Activated naive CD4-positive, alpha-beta T cell treated with anti-CD3 and anti-CD28 coated beads, Interleukin-2, amount 50 U/mL, for 72 hours (primary cell): ENCODE data around the gene ARID2. TPM values are rescaled to one million over a fixed set of nuclear protein-coding genes. Genes with fewer than 3 reads are reported as not detected.
A peak's percentile ranks its signal among the peaks of the same experiment; 100 is the strongest.

Experiments used
- ATAC-seq, 2 donors: fragments of 150-1000 bp; cut with Tn5 transposase; 2 replicates each; pipeline ENCODE4 v1.10.0; 2021; ENCODE audit warnings: mild to moderate bottlenecking in 2 of 2, moderate library complexity in 2 of 2
- DNase-seq, 2 donors: peaks; one replicate each; pipeline ENCODE4 v3.0.0; 2021 to 2022; ENCODE audit warnings: low spot score in 2 of 2
- H3K27ac Mint-ChIP-seq, 2 donors: one replicate each; pipeline ENCODE4 v1.8.0; 2022; ENCODE audit warnings: mild to moderate bottlenecking in 2 of 2, mixed read lengths in 2 of 2
- H3K36me3 Mint-ChIP-seq, 2 donors: one replicate each; pipeline ENCODE4 v1.8.0; 2022; ENCODE audit warnings: mixed read lengths in 2 of 2
- H3K9me3 Mint-ChIP-seq, 2 donors: one replicate each; pipeline ENCODE4 v1.8.0; 2022; ENCODE audit warnings: mixed read lengths in 2 of 2
- total RNA-seq, 2 donors: library from RNA; stranded (reverse); gene quantifications; one replicate each; pipeline ENCODE4 v1.2.3, GENCODE V29; 2022

ARID2 gene, protein sequence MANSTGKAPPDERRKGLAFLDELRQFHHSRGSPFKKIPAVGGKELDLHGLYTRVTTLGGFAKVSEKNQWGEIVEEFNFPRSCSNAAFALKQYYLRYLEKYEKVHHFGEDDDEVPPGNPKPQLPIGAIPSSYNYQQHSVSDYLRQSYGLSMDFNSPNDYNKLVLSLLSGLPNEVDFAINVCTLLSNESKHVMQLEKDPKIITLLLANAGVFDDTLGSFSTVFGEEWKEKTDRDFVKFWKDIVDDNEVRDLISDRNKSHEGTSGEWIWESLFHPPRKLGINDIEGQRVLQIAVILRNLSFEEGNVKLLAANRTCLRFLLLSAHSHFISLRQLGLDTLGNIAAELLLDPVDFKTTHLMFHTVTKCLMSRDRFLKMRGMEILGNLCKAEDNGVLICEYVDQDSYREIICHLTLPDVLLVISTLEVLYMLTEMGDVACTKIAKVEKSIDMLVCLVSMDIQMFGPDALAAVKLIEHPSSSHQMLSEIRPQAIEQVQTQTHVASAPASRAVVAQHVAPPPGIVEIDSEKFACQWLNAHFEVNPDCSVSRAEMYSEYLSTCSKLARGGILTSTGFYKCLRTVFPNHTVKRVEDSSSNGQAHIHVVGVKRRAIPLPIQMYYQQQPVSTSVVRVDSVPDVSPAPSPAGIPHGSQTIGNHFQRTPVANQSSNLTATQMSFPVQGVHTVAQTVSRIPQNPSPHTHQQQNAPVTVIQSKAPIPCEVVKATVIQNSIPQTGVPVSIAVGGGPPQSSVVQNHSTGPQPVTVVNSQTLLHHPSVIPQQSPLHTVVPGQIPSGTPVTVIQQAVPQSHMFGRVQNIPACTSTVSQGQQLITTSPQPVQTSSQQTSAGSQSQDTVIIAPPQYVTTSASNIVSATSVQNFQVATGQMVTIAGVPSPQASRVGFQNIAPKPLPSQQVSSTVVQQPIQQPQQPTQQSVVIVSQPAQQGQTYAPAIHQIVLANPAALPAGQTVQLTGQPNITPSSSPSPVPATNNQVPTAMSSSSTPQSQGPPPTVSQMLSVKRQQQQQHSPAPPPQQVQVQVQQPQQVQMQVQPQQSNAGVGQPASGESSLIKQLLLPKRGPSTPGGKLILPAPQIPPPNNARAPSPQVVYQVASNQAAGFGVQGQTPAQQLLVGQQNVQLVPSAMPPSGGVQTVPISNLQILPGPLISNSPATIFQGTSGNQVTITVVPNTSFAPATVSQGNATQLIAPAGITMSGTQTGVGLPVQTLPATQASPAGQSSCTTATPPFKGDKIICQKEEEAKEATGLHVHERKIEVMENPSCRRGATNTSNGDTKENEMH (N-terminal part only)
- total RNA-seq, result 10 to 100 TPM; 25.7 to 31.5 TPM

- peak; percentile 69 to 78 for DNase-seq
- H3K36me3 Mint-ChIP-seq, result peaks cover 24 to 39% of the 10 kb centered on the region in 2 donors
- no peaks in the 10 kb centered on the region for H3K9me3 Mint-ChIP-seq
- peak within 1 kb of the TSS; percentile 93 to 100 for H3K27ac Mint-ChIP-seq
- ATAC-seq, result peak; percentile 45 to 47
Observed at GRCh38 chr12:45729233-45730083, at the start of gene ARID2. TSS of gene ARID2 (plus strand) at chr12:45729706. CDS start at chr12:45729837, 131 bp downstream.

- Mint-ChIP-seq H3K9me3 (no peaks in the 10 kb centered on the region), H3K27ac (no peak overlapping the region), H3K36me3 (no peaks in the 10 kb centered on the region)
- ATAC-seq, result no peak
- no peak for DNase-seq
Observed at GRCh38 chr12:45680362-45680761, 49.1 kb upstream of the ARID2 start.

- ATAC-seq, result peak; percentile 76 to 90
- Mint-ChIP-seq H3K27ac (no peak overlapping the region), H3K36me3 (no peaks in the 10 kb centered on the region), H3K9me3 (no peaks in the 10 kb centered on the region)
- DNase-seq, result no peak
Observed at GRCh38 chr12:45681465-45681864, 48.0 kb upstream of the ARID2 start.

- ATAC-seq (peak in 1 of 2 donors; percentile 39), DNase-seq (no peak)
- H3K9me3 Mint-ChIP-seq, result no peaks in the 10 kb centered on the region
Observed at GRCh38 chr12:45685680-45686079, 43.8 kb upstream of the ARID2 start.

GRCh38 chr12:45687081-45688015, 42.2 kb upstream of the ARID2 start:
- Mint-ChIP-seq H3K27ac (peak overlapping the region in 1 of 2 donors; percentile 6), H3K36me3 (no peaks in the 10 kb centered on the region), H3K9me3 (no peaks in the 10 kb centered on the region)
- peak; percentile 41 to 92 for ATAC-seq
- no peak for DNase-seq

More at GRCh38 chr12:45685680-45686079, 43.8 kb upstream of the ARID2 start:
- H3K36me3 Mint-ChIP-seq, result no peaks in the 10 kb centered on the region
- no peak overlapping the region for H3K27ac Mint-ChIP-seq

DNA sequence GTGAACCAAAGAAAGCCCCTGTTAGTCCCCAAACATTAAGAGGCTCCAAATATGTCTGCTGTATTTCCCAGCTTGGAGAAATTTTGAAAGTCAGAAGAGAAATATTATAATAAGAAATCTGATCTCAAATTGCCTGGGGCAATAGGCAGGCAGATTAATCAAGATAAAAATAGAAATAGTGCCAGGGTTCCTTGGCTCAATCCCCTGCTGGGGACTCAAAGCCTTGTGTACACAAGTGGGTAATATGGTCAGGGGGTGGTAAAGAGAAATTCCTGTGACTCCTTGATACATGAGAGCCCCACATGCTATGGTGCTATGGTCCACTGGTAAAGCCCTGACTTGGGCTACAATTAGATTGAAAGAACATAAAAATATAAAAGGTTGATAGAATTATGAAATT, 41.3 kb upstream of the ARID2 start:
- no peaks in the 10 kb centered on the region for H3K36me3 Mint-ChIP-seq
- DNase-seq (no peak), ATAC-seq (no peak)
- H3K27ac Mint-ChIP-seq, result no peak overlapping the region
- no peaks in the 10 kb centered on the region for H3K9me3 Mint-ChIP-seq

DNA sequence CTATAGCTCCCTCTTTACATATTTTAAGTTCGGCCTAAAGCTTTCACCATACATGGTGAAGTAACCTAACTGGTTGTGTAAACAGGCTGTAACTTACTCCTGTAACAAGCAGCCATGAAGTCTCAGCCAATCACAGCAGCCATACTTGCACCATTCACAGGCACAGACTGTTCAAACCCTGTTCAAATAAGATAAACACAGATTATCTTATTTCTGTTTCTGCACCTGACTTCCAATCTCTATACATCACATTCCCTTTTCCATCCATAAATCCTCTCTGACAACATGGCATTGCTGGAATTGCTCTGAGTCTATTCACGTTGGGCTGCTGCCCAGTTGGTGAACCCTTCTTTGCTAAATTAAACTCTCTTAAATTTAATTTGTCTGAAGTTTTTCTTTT, 34.5 kb upstream of the ARID2 start:
- Mint-ChIP-seq H3K9me3 (peaks cover 4% of the 10 kb centered on the region in 2 donors), H3K36me3 (peaks cover 0 to 10% of the 10 kb centered on the region in 2 donors), H3K27ac (no peak overlapping the region)
- ATAC-seq (no peak), DNase-seq (no peak)

DNA sequence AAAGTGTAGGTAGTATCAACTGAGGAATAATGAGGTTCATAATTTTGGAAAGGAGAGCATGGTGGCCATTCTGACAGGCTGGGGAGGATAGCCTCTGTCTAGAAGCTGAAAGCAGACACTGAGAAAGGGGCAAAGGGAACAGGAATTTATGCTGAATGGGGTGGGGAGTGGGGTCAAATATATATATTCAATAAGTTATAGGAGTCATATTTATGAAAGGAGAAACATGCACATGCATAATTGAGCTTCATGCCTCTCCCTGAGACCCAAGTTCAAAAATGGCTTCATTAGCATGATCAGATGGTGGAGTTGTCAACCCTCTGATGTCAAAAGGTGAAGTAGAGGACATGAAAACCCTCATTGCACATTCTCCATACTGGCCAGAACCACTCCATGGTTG, 33.9 kb upstream of the ARID2 start:
- Mint-ChIP-seq H3K9me3 (peaks cover 4% of the 10 kb centered on the region in 2 donors), H3K36me3 (peaks cover 0 to 10% of the 10 kb centered on the region in 2 donors), H3K27ac (no peak overlapping the region)
- DNase-seq, result no peak
- no peak for ATAC-seq

DNA sequence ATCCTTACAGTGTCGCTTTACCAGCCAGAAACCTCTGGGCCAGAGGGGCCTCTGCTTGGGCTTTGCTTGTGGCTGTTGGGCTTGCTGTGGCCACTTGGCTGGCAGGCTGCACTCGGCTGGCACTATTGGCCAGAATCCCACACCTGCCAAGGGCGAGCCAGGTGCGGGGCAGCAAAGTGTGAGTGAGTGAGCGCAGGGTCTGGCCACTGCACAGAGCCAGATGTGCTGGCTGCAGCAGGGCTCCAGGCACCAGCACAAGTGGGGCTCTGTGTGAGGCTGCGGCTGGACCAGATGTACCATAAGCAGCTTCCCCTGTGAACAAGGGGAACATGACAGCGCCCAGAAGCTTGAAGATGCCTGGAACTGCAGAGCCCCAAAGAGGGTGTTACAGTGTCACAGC, 33.5 kb upstream of the ARID2 start:
- no peak for ATAC-seq
- no peak overlapping the region for H3K27ac Mint-ChIP-seq
- H3K36me3 Mint-ChIP-seq, result peaks cover 0 to 10% of the 10 kb centered on the region in 2 donors
- H3K9me3 Mint-ChIP-seq, result peaks cover 4% of the 10 kb centered on the region in 2 donors
- no peak for DNase-seq

GRCh38 chr12:45697371-45697770, 32.1 kb upstream of the ARID2 start:
- ATAC-seq (no peak), DNase-seq (no peak)
- H3K27ac Mint-ChIP-seq, result no peak overlapping the region
- H3K9me3 Mint-ChIP-seq, result peaks cover 4 to 8% of the 10 kb centered on the region in 2 donors
- peaks cover 0 to 15% of the 10 kb centered on the region in 2 donors for H3K36me3 Mint-ChIP-seq

DNA sequence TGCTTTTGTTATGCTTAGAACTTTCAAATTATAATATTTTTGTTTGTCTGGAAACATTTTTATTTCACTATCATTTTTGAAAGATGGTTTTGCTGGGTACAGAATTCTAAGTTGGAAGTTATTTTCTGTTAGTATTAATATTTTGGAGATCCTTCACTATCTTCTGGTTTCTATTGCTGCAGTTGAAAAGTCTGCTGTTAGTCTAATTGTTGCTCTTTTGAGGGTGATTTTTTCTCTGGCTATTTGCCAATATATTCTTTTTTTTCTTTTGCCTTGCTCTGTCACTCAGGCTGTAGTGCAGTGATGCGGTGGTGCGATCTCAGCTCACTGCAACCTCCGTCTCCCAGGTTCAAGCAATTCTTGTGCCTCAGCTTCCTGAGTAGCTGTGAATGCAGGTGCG, 28.2 kb upstream of the ARID2 start:
- ATAC-seq (no peak), DNase-seq (no peak)
- Mint-ChIP-seq H3K27ac (no peak overlapping the region), H3K36me3 (peaks cover 0 to 17% of the 10 kb centered on the region in 2 donors), H3K9me3 (peaks cover 7 to 12% of the 10 kb centered on the region in 2 donors)

DNA sequence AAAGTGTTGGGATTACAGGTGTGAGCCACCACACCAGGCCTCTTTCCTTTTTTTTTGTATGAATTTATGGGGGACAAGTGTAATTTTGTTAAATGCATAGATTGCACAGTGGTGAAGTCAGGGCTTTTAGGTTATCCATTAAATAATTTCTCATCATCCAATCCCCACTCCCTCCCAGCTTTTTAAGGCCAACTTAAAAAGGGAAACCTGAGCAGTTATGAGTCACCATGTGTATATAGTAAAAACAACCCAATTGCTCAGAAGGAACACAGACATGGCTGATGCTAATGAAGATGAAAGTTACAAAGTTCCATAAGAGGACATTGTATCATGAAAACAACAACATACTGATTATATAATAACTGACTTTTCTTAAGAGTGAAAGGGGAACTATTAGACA, 25.6 kb upstream of the ARID2 start:
- no peak for DNase-seq
- peaks cover 5 to 9% of the 10 kb centered on the region in 2 donors for H3K9me3 Mint-ChIP-seq
- no peak overlapping the region for H3K27ac Mint-ChIP-seq
- ATAC-seq, result no peak
- peaks cover 0 to 14% of the 10 kb centered on the region in 2 donors for H3K36me3 Mint-ChIP-seq

DNA sequence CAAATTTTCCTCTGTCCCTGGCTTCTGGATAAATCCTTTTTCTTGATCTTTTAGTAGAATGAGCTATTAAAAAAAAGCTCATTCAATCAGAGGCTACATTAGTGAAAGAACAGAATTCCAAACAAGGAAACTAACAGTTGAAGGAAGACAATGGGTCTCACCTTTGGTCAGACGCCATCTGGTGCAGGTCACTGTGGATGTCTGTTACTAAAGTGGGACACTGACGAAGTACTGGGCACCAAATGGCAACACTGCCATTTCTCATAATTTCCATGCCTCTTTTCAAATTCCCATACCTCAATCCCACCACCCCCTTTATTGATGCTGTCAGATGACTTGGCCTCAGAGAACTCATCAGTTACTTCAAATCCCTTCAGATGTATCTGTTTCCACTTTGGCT, 24.5 kb upstream of the ARID2 start:
- Mint-ChIP-seq H3K9me3 (peaks cover 5 to 9% of the 10 kb centered on the region in 2 donors), H3K27ac (peak overlapping the region in 1 of 2 donors; percentile 18), H3K36me3 (peaks cover 0 to 14% of the 10 kb centered on the region in 2 donors)
- no peak for DNase-seq
- ATAC-seq, result no peak

DNA sequence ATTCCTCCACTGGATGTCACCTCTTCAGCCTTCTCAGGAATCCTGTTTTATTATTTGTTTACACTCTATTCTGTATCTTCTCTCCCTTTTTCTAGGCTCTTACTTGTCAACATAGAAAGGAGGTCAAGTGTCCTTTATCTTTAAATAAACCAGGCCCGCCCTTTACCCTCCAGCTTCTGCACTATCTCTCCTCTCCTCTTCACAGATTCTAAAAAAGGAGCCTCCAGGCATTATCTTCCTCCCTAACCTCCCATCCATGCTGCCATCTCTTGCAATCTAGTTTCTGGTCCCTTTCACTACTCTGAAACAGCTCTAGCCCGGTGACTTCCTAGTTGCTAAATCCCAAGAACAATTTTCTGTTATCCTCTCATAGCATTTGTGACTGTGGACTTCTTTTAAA, 24.1 kb upstream of the ARID2 start:
- no peak for DNase-seq
- no peak for ATAC-seq
- peak overlapping the region in 1 of 2 donors; percentile 18 for H3K27ac Mint-ChIP-seq

More for the DNA sequence above, 24.1 kb upstream of the ARID2 start:
- H3K9me3 Mint-ChIP-seq, result peaks cover 5 to 9% of the 10 kb centered on the region in 2 donors
- H3K36me3 Mint-ChIP-seq, result peaks cover 0 to 14% of the 10 kb centered on the region in 2 donors
